Measurements from ENCODE around the gene KLRD1. TPM values are rescaled to one million over a fixed set of nuclear protein-coding genes. Genes with fewer than 3 reads are reported as not detected.
"Not testable (repeated sequence)": the region's sequence is repeated elsewhere in the genome, so short reads cannot be mapped to it uniquely, and the experiment has no call there.

The KLRD1 gene
- total and polyA plus RNA-seq, 7 experiments from 2014 or later, result 0.68 to 82.5 (median 1.7) TPM

GRCh38 chr12:10364815-10365622 lies 57.3 kb downstream of the KLRD1 start:
- ATAC-seq, result peak; percentile 86
- H3K27me3 ChIP-seq (ENCODE audit: control insufficient read depth in 2 of 2, insufficient read depth in 2 of 2, low read length in 2 of 2), result no peaks in the 10 kb centered on the region
- Mint-ChIP-seq H3K4me1 (peaks cover 6 to 25% (median 13%) of the 10 kb centered on the region in 7 donors), H3K4me3 (no peak overlapping the region), H3K27ac (no peak overlapping the region), H3K9me3 (peaks cover 0 to 3% (median 0%) of the 10 kb centered on the region in 11 donors), H3K27me3 (peaks cover 0 to 32% (median 0%) of the 10 kb centered on the region in 5 donors), H3K36me3 (peaks cover 0 to 4% (median 3%) of the 10 kb centered on the region in 5 donors)
- H3K27ac ChIP-seq (ENCODE audit: low read depth, low read length), result peak overlapping the region; percentile 85
- POLR2A ChIA-PET, result interaction anchor here (0.6 to 1.6 kb wide), 4 partner anchors 152 to 915 kb away, joined by 3 to 7 read pairs (median 4); partner anchors contain the start of genes GABARAPL1 and MAGOHB
- H3K36me3 ChIP-seq (ENCODE audit: control insufficient read depth in 2 of 3, insufficient read depth in 3 of 3, low read length in 3 of 3), result peaks cover 0 to 6% (median 0%) of the 10 kb centered on the region in 3 experiments
- H3K9me3 ChIP-seq (ENCODE audit: control insufficient read depth in 2 of 3, low read length in 3 of 3), result no peaks in the 10 kb centered on the region
- intact Hi-C loops (cut with micrococcal nuclease), result loop anchor here (1.0 to 10.0 kb wide), 14 partner anchors 150 to 1902 kb away; partner anchors contain the start of genes GABARAPL1 (in 2 of the 2), MAGOHB (in 2 of the 2), SMIM10L1 (in 2 of the 2) and STYK1 (in 2 of the 2)
- H3K4me3 ChIP-seq (ENCODE audit: low read length), result peak overlapping the region; percentile 81
- H3K4me1 ChIP-seq (ENCODE audit: control insufficient read depth in 2 of 2, insufficient read depth in 2 of 2, low read length in 2 of 2), result peaks cover 21 to 47% of the 10 kb centered on the region in 2 donors
- peak; percentile 20 to 83 (median 77) for DNase-seq
- CTCF ChIA-PET, result interaction anchor here (2.2 kb wide), 1 partner anchor 197 kb away, joined by 9 read pairs; no protein-coding TSS in a partner anchor

- ChIA-PET POLR2A (interaction anchor here (0.6 to 1.6 kb wide), 6 partner anchors 63 to 916 kb away, joined by 3 to 7 read pairs (median 4); partner anchors contain the start of genes GABARAPL1 and MAGOHB), CTCF (interaction anchor here (0.5 to 2.2 kb wide), 5 partner anchors 192 to 623 kb away, joined by 3 to 9 read pairs (median 5); no protein-coding TSS in a partner anchor)
- H3K27ac Mint-ChIP-seq, result no peak overlapping the region
- no peak for ATAC-seq
- intact Hi-C loops (cut with micrococcal nuclease), result loop anchor here (1.0 to 10.0 kb wide), 13 partner anchors 151 to 1901 kb away; partner anchors contain the start of genes GABARAPL1 (in 2 of the 2), MAGOHB (in 2 of the 2), SMIM10L1 (in 2 of the 2) and STYK1 (in 2 of the 2)
- Histone ChIP-seq H3K4me3 (ENCODE audit: low read length) (peak overlapping the region; percentile 81), H3K4me1 (ENCODE audit: control insufficient read depth in 2 of 2, insufficient read depth in 2 of 2, low read length in 2 of 2) (peaks cover 21 to 55% of the 10 kb centered on the region in 2 donors), H3K27me3 (ENCODE audit: control insufficient read depth in 2 of 2, insufficient read depth in 2 of 2, low read length in 2 of 2) (no peaks in the 10 kb centered on the region), H3K36me3 (ENCODE audit: control insufficient read depth in 2 of 3, insufficient read depth in 3 of 3, low read length in 3 of 3) (peaks cover 0 to 8% (median 0%) of the 10 kb centered on the region in 3 experiments), H3K9me3 (ENCODE audit: control insufficient read depth in 2 of 3, low read length in 3 of 3) (no peaks in the 10 kb centered on the region), H3K27ac (ENCODE audit: low read depth, low read length) (peak overlapping the region; percentile 85)
- no peak overlapping the region for H3K4me3 Mint-ChIP-seq
- H3K4me1 Mint-ChIP-seq, result peaks cover 6 to 29% (median 13%) of the 10 kb centered on the region in 7 donors
- peaks cover 0 to 4% (median 3%) of the 10 kb centered on the region in 5 donors for H3K36me3 Mint-ChIP-seq
- H3K27me3 Mint-ChIP-seq, result peaks cover 0 to 25% (median 0%) of the 10 kb centered on the region in 5 donors
- no peak for DNase-seq
- H3K9me3 Mint-ChIP-seq, result peaks cover 0 to 3% (median 0%) of the 10 kb centered on the region in 11 donors
These were observed 58.2 kb downstream of the KLRD1 start for GRCh38 chr12:10365696-10366405.

GRCh38 chr12:10366875-10367274 lies 59.2 kb downstream of the KLRD1 start:
- peak overlapping the region in 2 of 10 donors; percentile 29 to 31 for H3K4me3 Mint-ChIP-seq
- intact Hi-C loops (cut with micrococcal nuclease), result loop anchor here (5.0 to 10.0 kb wide), 3 partner anchors 152 to 1085 kb away; partner anchors contain the start of genes GABARAPL1 (in 1 of the 2) and STYK1 (in 1 of the 2)

GRCh38 chr12:10367714-10368113 lies 60.0 kb downstream of the KLRD1 start:
- H3K4me3 Mint-ChIP-seq; DNase-seq; ATAC-seq; H3K9me3 ChIP-seq (ENCODE audit: control insufficient read depth in 2 of 3, low read length in 3 of 3); H3K9me3 Mint-ChIP-seq; H3K27ac ChIP-seq (ENCODE audit: low read depth, low read length); H3K4me3 ChIP-seq (ENCODE audit: low read length); H3K36me3 Mint-ChIP-seq; H3K27me3 ChIP-seq (ENCODE audit: control insufficient read depth in 2 of 2, insufficient read depth in 2 of 2, low read length in 2 of 2); CTCF ChIA-PET: not testable (repeated sequence)
- H3K4me1 Mint-ChIP-seq, result peaks cover 3 to 33% (median 12%) of the 10 kb centered on the region in 7 donors
- Histone ChIP-seq H3K4me1 (ENCODE audit: control insufficient read depth in 2 of 2, insufficient read depth in 2 of 2, low read length in 2 of 2) (peaks cover 21 to 72% of the 10 kb centered on the region in 2 donors), H3K36me3 (ENCODE audit: control insufficient read depth in 2 of 3, insufficient read depth in 3 of 3, low read length in 3 of 3) (peaks cover 0 to 22% (median 0%) of the 10 kb centered on the region in 3 experiments)
- H3K27ac Mint-ChIP-seq, result peak overlapping the region in 2 of 9 donors; percentile 14 to 69
- POLR2A ChIA-PET, result interaction anchor here (0.6 kb wide), 1 partner anchor 500 kb away, joined by 3 read pairs; no protein-coding TSS in a partner anchor
- H3K27me3 Mint-ChIP-seq, result peaks cover 0 to 27% (median 0%) of the 10 kb centered on the region in 5 donors
- intact Hi-C loops (cut with micrococcal nuclease), result loop anchor here (5.0 to 10.0 kb wide), 3 partner anchors 153 to 1085 kb away; partner anchors contain the start of genes GABARAPL1 (in 1 of the 2) and STYK1 (in 1 of the 2)

More at GRCh38 chr12:10366875-10367274, 59.2 kb downstream of the KLRD1 start:
- Mint-ChIP-seq H3K27me3 (peaks cover 0 to 25% (median 0%) of the 10 kb centered on the region in 5 donors), H3K27ac (peak overlapping the region in 2 of 9 donors; percentile 53 to 60), H3K9me3 (peaks cover 0 to 3% (median 0%) of the 10 kb centered on the region in 11 donors), H3K36me3 (peaks cover 0 to 4% (median 3%) of the 10 kb centered on the region in 5 donors), H3K4me1 (peaks cover 0 to 25% (median 11%) of the 10 kb centered on the region in 7 donors)
- Histone ChIP-seq H3K27ac (ENCODE audit: low read depth, low read length) (no peak overlapping the region), H3K4me1 (ENCODE audit: control insufficient read depth in 2 of 2, insufficient read depth in 2 of 2, low read length in 2 of 2) (peaks cover 21 to 63% of the 10 kb centered on the region in 2 donors), H3K36me3 (ENCODE audit: control insufficient read depth in 2 of 3, insufficient read depth in 3 of 3, low read length in 3 of 3) (peaks cover 0 to 17% (median 0%) of the 10 kb centered on the region in 3 experiments), H3K4me3 (ENCODE audit: low read length) (no peak overlapping the region), H3K27me3 (ENCODE audit: control insufficient read depth in 2 of 2, insufficient read depth in 2 of 2, low read length in 2 of 2) (no peaks in the 10 kb centered on the region), H3K9me3 (ENCODE audit: control insufficient read depth in 2 of 3, low read length in 3 of 3) (no peaks in the 10 kb centered on the region)
- ChIA-PET CTCF (interaction anchor here (1.2 to 2.2 kb wide), 4 partner anchors 191 to 384 kb away, joined by 3 to 9 read pairs (median 4); no protein-coding TSS in a partner anchor), POLR2A (interaction anchor here (0.6 to 1.1 kb wide), 2 partner anchors 45 to 331 kb away, joined by 3 read pairs; no protein-coding TSS in a partner anchor)
- peak in 4 of 9 donors; percentile 25 to 44 (median 31) for DNase-seq
- peak; percentile 36 for ATAC-seq

- intact Hi-C loops (cut with micrococcal nuclease), result loop anchor here (5.0 to 10.0 kb wide), 3 partner anchors 154 to 1086 kb away; partner anchors contain the start of genes GABARAPL1 (in 1 of the 2) and STYK1 (in 1 of the 2)
- H3K36me3 Mint-ChIP-seq, result peaks cover 0 to 4% (median 3%) of the 10 kb centered on the region in 5 donors
- Histone ChIP-seq H3K27ac (ENCODE audit: low read depth, low read length) (no peak overlapping the region), H3K4me1 (ENCODE audit: control insufficient read depth in 2 of 2, insufficient read depth in 2 of 2, low read length in 2 of 2) (peaks cover 21 to 79% of the 10 kb centered on the region in 2 donors), H3K27me3 (ENCODE audit: control insufficient read depth in 2 of 2, insufficient read depth in 2 of 2, low read length in 2 of 2) (no peaks in the 10 kb centered on the region), H3K4me3 (ENCODE audit: low read length) (no peak overlapping the region), H3K36me3 (ENCODE audit: control insufficient read depth in 2 of 3, insufficient read depth in 3 of 3, low read length in 3 of 3) (peaks cover 0 to 30% (median 0%) of the 10 kb centered on the region in 3 experiments), H3K9me3 (ENCODE audit: control insufficient read depth in 2 of 3, low read length in 3 of 3) (no peaks in the 10 kb centered on the region)
- ATAC-seq, result no peak
- peak overlapping the region in 3 of 9 donors; percentile 26 to 69 (median 66) for H3K27ac Mint-ChIP-seq
- POLR2A ChIA-PET, result no interaction called here
- H3K4me3 Mint-ChIP-seq, result no peak overlapping the region
- CTCF ChIA-PET, result no interaction called here
- H3K9me3 Mint-ChIP-seq, result peaks cover 0 to 3% (median 0%) of the 10 kb centered on the region in 11 donors
- no peak for DNase-seq
- H3K4me1 Mint-ChIP-seq, result peaks cover 5 to 37% (median 14%) of the 10 kb centered on the region in 7 donors
- H3K27me3 Mint-ChIP-seq, result peaks cover 0 to 30% (median 0%) of the 10 kb centered on the region in 5 donors
These were observed 60.8 kb downstream of the KLRD1 start for GRCh38 chr12:10368206-10369171.
